MM.1S (cell line): Measurements from ENCODE around the gene RASGRF2.

Experiments used
- DNase-seq: peaks from one replicate; pipeline ENCODE4 v3.0.0-alpha.2; 2015
- H2AFZ ChIP-seq: fragments of 300-600 bp; sonication (generic); 2 replicates; pipeline ENCODE4 v1.6.0; 2016; ENCODE audit warnings: antibody characterized with exemption, low read length
- H3F3A ChIP-seq: fragments of 300-600 bp; sonication (generic); 2 replicates; pipeline ENCODE4 v1.6.1; 2016; ENCODE audit warnings: mild to moderate bottlenecking, antibody characterized with exemption, low read length, moderate library complexity, mixed read lengths; ENCODE audit not compliant: insufficient read depth
- H3K27ac ChIP-seq: fragments of 300-600 bp; sonication (generic); 2 replicates; pipeline ENCODE4 v1.5.1; 2016; ENCODE audit warnings: mild to moderate bottlenecking, low read length
- H3K27me3 ChIP-seq: fragments of 300-600 bp; sonication (generic); replicated peaks from 2 replicates; pipeline ENCODE4 v1.6.0; 2016; ENCODE audit warnings: low read length; ENCODE audit not compliant: insufficient read depth
- H3K36me3 ChIP-seq: fragments of 300-600 bp; sonication (generic); replicated peaks from 2 replicates; pipeline ENCODE4 v1.6.1; 2016; ENCODE audit warnings: mild to moderate bottlenecking, low read length, mixed read lengths; ENCODE audit not compliant: insufficient read depth
- H3K4me1 ChIP-seq: fragments of 300-600 bp; sonication (generic); 2 replicates; pipeline ENCODE4 v1.6.1; 2016; ENCODE audit warnings: low read length, mixed read lengths
- H3K4me2 ChIP-seq: fragments of 300-600 bp; sonication (generic); 2 replicates; pipeline ENCODE4 v1.6.0; 2016; ENCODE audit warnings: low read depth, low read length
- H3K4me3 ChIP-seq: fragments of 300-600 bp; sonication (generic); 2 replicates; pipeline ENCODE4 v1.5.1; 2016; ENCODE audit warnings: low read length, mixed read lengths
- H3K79me2 ChIP-seq: fragments of 300-600 bp; sonication (generic); 2 replicates; pipeline ENCODE4 v1.6.1; 2016; ENCODE audit warnings: mixed run types, low read length, mixed read lengths
- H3K9ac ChIP-seq: fragments of 300-600 bp; sonication (generic); 2 replicates; pipeline ENCODE4 v1.6.1; 2016; ENCODE audit warnings: low read length, mixed read lengths
- H3K9me2 ChIP-seq: fragments of 300-600 bp; sonication (generic); replicated peaks from 2 replicates; pipeline ENCODE4 v1.6.1; 2016; ENCODE audit warnings: mild to moderate bottlenecking, low read length, mixed read lengths; ENCODE audit not compliant: insufficient read depth
- H3K9me3 ChIP-seq: fragments of 300-600 bp; sonication (generic); replicated peaks from 2 replicates; pipeline ENCODE4 v1.6.1; 2016; ENCODE audit warnings: mild to moderate bottlenecking, low read length, mixed read lengths; ENCODE audit not compliant: insufficient read depth
- H4K20me1 ChIP-seq: fragments of 300-600 bp; sonication (generic); 2 replicates; pipeline ENCODE4 v1.6.1; 2016; ENCODE audit warnings: mild to moderate bottlenecking, low read length, moderate library complexity, mixed read lengths; ENCODE audit not compliant: insufficient read depth
- EZH2 ChIP-seq: fragments of 300-600 bp; sonication (generic); optimal IDR thresholded peaks from 2 replicates; pipeline ENCODE3; 2017; ENCODE audit warnings: low read depth, mild to moderate bottlenecking, antibody characterized with exemption, low read length, mixed read lengths
- EZH2phosphoT487 ChIP-seq: fragments of 300-600 bp; sonication (generic); IDR thresholded peaks from 2 replicates; pipeline ENCODE4 v1.6.1; 2018; ENCODE audit warnings: antibody characterized with exemption, low read length
- TF ChIP-seq, protein P1 (sequence below): fragments of 300-600 bp; sonication (generic); IDR thresholded peaks from 2 replicates; pipeline ENCODE4 v1.5.1; 2016; ENCODE audit warnings: antibody characterized with exemption, low read length, mixed read lengths

Gene RASGRF2

DNA sequence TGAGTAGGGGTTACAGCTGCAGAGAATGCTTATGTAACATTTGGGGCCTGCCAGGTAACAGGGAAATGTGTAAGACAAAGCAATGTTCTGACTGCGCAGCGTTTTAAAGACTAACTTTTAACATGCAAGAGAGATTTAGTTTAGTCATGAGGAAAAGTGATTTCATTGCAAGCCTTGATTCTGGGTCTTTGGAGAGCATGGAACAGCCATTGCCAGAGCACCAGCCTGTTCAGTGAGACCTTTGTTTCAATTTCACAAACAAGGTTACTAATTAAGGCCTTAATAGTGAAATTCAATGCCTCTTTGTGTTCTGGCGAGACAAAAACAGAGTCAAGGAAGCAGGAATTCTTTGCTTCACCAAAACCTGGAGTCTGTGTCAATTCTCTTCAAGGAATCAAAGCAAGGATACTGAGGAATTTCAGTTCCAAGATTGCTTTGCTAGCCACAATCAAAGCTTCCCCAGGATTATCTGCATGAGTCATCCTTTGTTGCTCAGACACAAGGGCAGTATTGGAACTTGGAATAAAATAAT is 287.3 kb downstream of the RASGRF2 start:
- no peaks in the 10 kb centered on the region for H3F3A ChIP-seq
- no peak overlapping the region for H3K4me3 ChIP-seq
- no peaks in the 10 kb centered on the region for H3K36me3 ChIP-seq
- H2AFZ ChIP-seq: no peak overlapping the region
- H3K4me1 ChIP-seq: no peaks in the 10 kb centered on the region
- TF ChIP-seq, protein P1, sequence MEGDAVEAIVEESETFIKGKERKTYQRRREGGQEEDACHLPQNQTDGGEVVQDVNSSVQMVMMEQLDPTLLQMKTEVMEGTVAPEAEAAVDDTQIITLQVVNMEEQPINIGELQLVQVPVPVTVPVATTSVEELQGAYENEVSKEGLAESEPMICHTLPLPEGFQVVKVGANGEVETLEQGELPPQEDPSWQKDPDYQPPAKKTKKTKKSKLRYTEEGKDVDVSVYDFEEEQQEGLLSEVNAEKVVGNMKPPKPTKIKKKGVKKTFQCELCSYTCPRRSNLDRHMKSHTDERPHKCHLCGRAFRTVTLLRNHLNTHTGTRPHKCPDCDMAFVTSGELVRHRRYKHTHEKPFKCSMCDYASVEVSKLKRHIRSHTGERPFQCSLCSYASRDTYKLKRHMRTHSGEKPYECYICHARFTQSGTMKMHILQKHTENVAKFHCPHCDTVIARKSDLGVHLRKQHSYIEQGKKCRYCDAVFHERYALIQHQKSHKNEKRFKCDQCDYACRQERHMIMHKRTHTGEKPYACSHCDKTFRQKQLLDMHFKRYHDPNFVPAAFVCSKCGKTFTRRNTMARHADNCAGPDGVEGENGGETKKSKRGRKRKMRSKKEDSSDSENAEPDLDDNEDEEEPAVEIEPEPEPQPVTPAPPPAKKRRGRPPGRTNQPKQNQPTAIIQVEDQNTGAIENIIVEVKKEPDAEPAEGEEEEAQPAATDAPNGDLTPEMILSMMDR: no peak
- no peak for TF ChIP-seq EZH2phosphoT487
- no peak for TF ChIP-seq EZH2
- H4K20me1 ChIP-seq: no peaks in the 10 kb centered on the region
- H3K79me2 ChIP-seq: no peaks in the 10 kb centered on the region
- no peaks in the 10 kb centered on the region for H3K9me3 ChIP-seq
- no peak overlapping the region for H3K4me2 ChIP-seq
- H3K9me2 ChIP-seq: no peaks in the 10 kb centered on the region
- H3K9ac ChIP-seq: no peak overlapping the region
- no peak overlapping the region for H3K27ac ChIP-seq
- H3K27me3 ChIP-seq: no peaks in the 10 kb centered on the region
- DNase-seq: no peak

DNA sequence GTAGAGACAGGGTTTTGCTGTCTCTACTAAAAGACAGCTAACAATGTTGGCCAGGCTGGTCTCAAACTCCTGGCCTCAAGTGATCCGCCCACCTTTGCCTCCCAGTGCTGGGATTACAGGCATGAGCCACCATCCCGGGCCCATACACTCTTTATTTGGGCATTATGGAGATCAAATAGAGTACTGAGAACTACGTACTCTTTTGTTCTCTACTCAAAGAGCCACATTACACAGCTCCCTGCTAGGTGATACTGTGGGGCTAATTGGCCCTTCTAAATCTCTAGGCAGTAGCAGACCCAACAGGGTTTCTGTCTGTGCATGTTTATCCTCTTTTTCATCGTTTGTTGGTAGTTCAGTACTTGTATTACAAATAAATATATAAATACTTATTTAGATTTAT is 289.1 kb downstream of the RASGRF2 start:
- TF ChIP-seq EZH2 (no peak), EZH2phosphoT487 (no peak)
- TF ChIP-seq, protein P1: no peak
- H3K4me1 ChIP-seq: no peaks in the 10 kb centered on the region
- H3K9me2 ChIP-seq: no peaks in the 10 kb centered on the region
- no peaks in the 10 kb centered on the region for H3K79me2 ChIP-seq
- no peak overlapping the region for H3K4me2 ChIP-seq
- no peaks in the 10 kb centered on the region for H3F3A ChIP-seq
- no peak overlapping the region for H3K27ac ChIP-seq
- no peak for DNase-seq
- no peaks in the 10 kb centered on the region for H4K20me1 ChIP-seq
- no peaks in the 10 kb centered on the region for H3K9me3 ChIP-seq
- no peaks in the 10 kb centered on the region for H3K27me3 ChIP-seq
- no peak overlapping the region for H3K4me3 ChIP-seq
- H3K36me3 ChIP-seq: no peaks in the 10 kb centered on the region
- H3K9ac ChIP-seq: no peak overlapping the region
- no peak overlapping the region for H2AFZ ChIP-seq

DNA sequence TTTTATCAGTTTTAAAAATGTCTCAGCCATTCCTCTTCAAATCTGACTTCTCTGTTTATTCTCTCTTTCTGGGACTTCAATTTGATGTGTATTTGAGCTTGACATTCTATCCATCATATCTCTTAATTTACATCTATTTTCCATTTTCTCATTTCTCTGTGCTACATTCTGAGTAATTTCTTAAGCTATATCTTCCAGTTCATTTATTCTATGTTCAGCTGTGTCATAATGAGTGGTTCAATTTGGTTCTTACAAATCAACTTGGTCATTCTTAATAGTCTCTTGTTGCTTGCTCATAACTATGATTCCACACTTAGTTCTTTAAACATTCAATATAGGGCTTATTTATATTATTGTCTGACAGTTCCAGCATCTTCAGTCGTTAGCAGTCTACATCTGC is 289.8 kb downstream of the RASGRF2 start:
- no peak overlapping the region for H3K4me3 ChIP-seq
- no peaks in the 10 kb centered on the region for H3K27me3 ChIP-seq
- H2AFZ ChIP-seq: no peak overlapping the region
- no peak for DNase-seq
- no peaks in the 10 kb centered on the region for H3F3A ChIP-seq
- TF ChIP-seq EZH2phosphoT487: no peak
- no peak for TF ChIP-seq EZH2
- TF ChIP-seq, protein P1: no peak
- H4K20me1 ChIP-seq: no peaks in the 10 kb centered on the region
- no peak overlapping the region for H3K27ac ChIP-seq
- H3K9me3 ChIP-seq: no peaks in the 10 kb centered on the region
- H3K79me2 ChIP-seq: no peaks in the 10 kb centered on the region
- no peaks in the 10 kb centered on the region for H3K36me3 ChIP-seq
- no peak overlapping the region for H3K4me2 ChIP-seq
- no peak overlapping the region for H3K9ac ChIP-seq
- H3K4me1 ChIP-seq: no peaks in the 10 kb centered on the region
- H3K9me2 ChIP-seq: no peaks in the 10 kb centered on the region
